IMR-90 (cell line): ENCODE data around the gene PDZRN3. TPM values are rescaled to one million over a fixed set of nuclear protein-coding genes. Genes with fewer than 3 reads are reported as not detected.

ENCODE experiments used
- ATAC-seq: fragments of 200-7000 bp; cut with Tn5 transposase; 2 replicates; pipeline ENCODE4 v1.9.1; 2020; ENCODE audit warnings: low read depth, mild to moderate bottlenecking, moderate library complexity
- BruUV-seq: library from RNA; stranded (reverse); fragments of 400-500 nt; replicated peaks from 2 replicates; lab custom pipeline; 2021; lab: Mats Ljungman, UMichigan
- CTCF ChIA-PET: fragments of 300-600 bp; formaldehyde crosslinking; extraction: SDS; loops from one replicate; lab custom pipeline; 2021; ENCODE audit warnings: antibody characterized with exemption; lab: Yijun Ruan, JAX
- POLR2A ChIA-PET: fragments of 300-600 bp; sonication (Branson Sonifier 250); formaldehyde crosslinking; loops from one replicate; lab custom pipeline; 2022; ENCODE audit warnings: antibody characterized with exemption; ENCODE audit not compliant: unreplicated experiment; lab: Charles Lee
- DNase-seq: peaks from one replicate; pipeline ENCODE4 v3.0.0; 2013
- H2AFZ ChIP-seq: replicated peaks from 2 replicates; pipeline ENCODE3; 2013; ENCODE audit warnings: low read length, mild to moderate bottlenecking; ENCODE audit not compliant: poor library complexity
- H2AK5ac ChIP-seq: 2 replicates; pipeline ENCODE4 v1.6.1; 2013; ENCODE audit warnings: low read depth, low read length, inconsistent platforms
- H2AK9ac ChIP-seq: replicated peaks from 2 replicates; pipeline ENCODE3; 2013; ENCODE audit warnings: mild to moderate bottlenecking, low read depth, low read length, moderate library complexity; ENCODE audit not compliant: poor library complexity
- H2BK120ac ChIP-seq: 2 replicates; pipeline ENCODE4 v1.6.1; 2013; ENCODE audit warnings: low read depth, low read length, inconsistent platforms
- H2BK15ac ChIP-seq: 3 replicates; pipeline ENCODE4 v1.6.1; 2013; ENCODE audit warnings: low read depth, low read length, inconsistent platforms
- H2BK20ac ChIP-seq: 2 replicates; pipeline ENCODE4 v1.6.1; 2013; ENCODE audit warnings: low read depth, mild to moderate bottlenecking, inconsistent platforms, low read length, moderate library complexity
- H2BK5ac ChIP-seq: 2 replicates; pipeline ENCODE4 v1.6.1; 2013; ENCODE audit warnings: mild to moderate bottlenecking, low read depth, low read length, inconsistent platforms; ENCODE audit not compliant: poor library complexity, severe bottlenecking
- H3K14ac ChIP-seq: replicated peaks from 2 replicates; pipeline ENCODE4 v1.6.1; 2013; ENCODE audit warnings: low read depth, low read length, inconsistent platforms
- H3K18ac ChIP-seq: 2 replicates; pipeline ENCODE4 v1.6.1; 2013; ENCODE audit warnings: low read depth, low read length, control low read depth
- H3K23ac ChIP-seq: 2 replicates; pipeline ENCODE4 v1.6.1; 2013; ENCODE audit warnings: low read depth, low read length, inconsistent platforms
- H3K27ac ChIP-seq: 2 replicates; pipeline ENCODE4 v1.5.1; 2013; ENCODE audit warnings: mild to moderate bottlenecking, control low read depth, low read length; ENCODE audit not compliant: insufficient read depth
- H3K27me3 ChIP-seq: 2 replicates; pipeline ENCODE4 v1.6.1; 2013; ENCODE audit warnings: low read length; ENCODE audit not compliant: control insufficient read depth, insufficient read depth
- H3K36me3 ChIP-seq: 2 replicates; pipeline ENCODE4 v1.6.1; 2013; ENCODE audit warnings: low read length, mixed read lengths; ENCODE audit not compliant: control insufficient read depth, insufficient read depth
- H3K4ac ChIP-seq: 2 replicates; pipeline ENCODE4 v1.6.1; 2013; ENCODE audit warnings: low read depth, low read length, inconsistent platforms
- H3K4me1 ChIP-seq: 2 replicates; pipeline ENCODE4 v1.6.1; 2013; ENCODE audit warnings: low read length, mixed read lengths; ENCODE audit not compliant: control insufficient read depth, insufficient read depth
- H3K4me2 ChIP-seq: 2 replicates; pipeline ENCODE4 v1.6.1; 2013; ENCODE audit warnings: low read depth, mild to moderate bottlenecking, control low read depth, low read length, moderate library complexity
- H3K4me3 ChIP-seq: 2 replicates; pipeline ENCODE4 v1.5.1; 2013; ENCODE audit warnings: low read depth, mild to moderate bottlenecking, control low read depth, low read length, moderate library complexity; ENCODE audit not compliant: insufficient read depth
- H3K56ac ChIP-seq: 2 replicates; pipeline ENCODE4 v1.6.1; 2013; ENCODE audit warnings: low read length, inconsistent platforms; ENCODE audit not compliant: insufficient read depth; ENCODE audit errors: extremely low read depth
- H3K79me1 ChIP-seq, 2 experiments: 2 replicates each; pipeline ENCODE4 v1.6.1; 2013; ENCODE audit warnings: low read length in 2 of 2, inconsistent platforms in 1 of 2, low read depth in 1 of 2
- H3K9ac ChIP-seq: 2 replicates; pipeline ENCODE4 v1.6.1; 2013; ENCODE audit warnings: low read depth, low read length, control low read depth
- H3K9me1 ChIP-seq: 2 replicates; pipeline ENCODE4 v1.6.1; 2013; ENCODE audit warnings: low read length, inconsistent platforms; ENCODE audit not compliant: insufficient read depth
- H3K9me3 ChIP-seq: 2 replicates; pipeline ENCODE4 v1.6.1; 2013; ENCODE audit warnings: low read length; ENCODE audit not compliant: control insufficient read depth, insufficient read depth
- H4K20me1 ChIP-seq: 2 replicates; pipeline ENCODE4 v1.6.1; 2013; ENCODE audit warnings: low read length, inconsistent platforms; ENCODE audit not compliant: insufficient read depth
- H4K5ac ChIP-seq: 2 replicates; pipeline ENCODE4 v1.6.1; 2013; ENCODE audit warnings: mild to moderate bottlenecking, low read depth, low read length, control low read depth
- H4K8ac ChIP-seq, 2 experiments: 2 replicates each; pipeline ENCODE4 v1.6.1; 2013; ENCODE audit warnings: low read depth in 2 of 2, low read length in 2 of 2, control low read depth in 1 of 2, inconsistent platforms in 1 of 2
- H4K91ac ChIP-seq: 2 replicates; pipeline ENCODE4 v1.6.1; 2013; ENCODE audit warnings: low read depth, low read length, inconsistent platforms; ENCODE audit not compliant: insufficient read depth
- CTCF ChIP-seq: conservative IDR thresholded peaks from 2 replicates; pipeline ENCODE4 v1.5.1; 2012; ENCODE audit warnings: mild to moderate bottlenecking, low read depth, low read length, improper control_type of control experiment
- ELK1 ChIP-seq: fragments of 150-350 bp; IDR thresholded peaks from 2 replicates; pipeline ENCODE4 v1.6.1; 2016; ENCODE audit warnings: low read depth, mild to moderate bottlenecking, low read length, moderate library complexity, borderline replicate concordance
- NFE2L2 ChIP-seq: fragments of 150-350 bp; IDR thresholded peaks from 2 replicates; pipeline ENCODE4 v1.6.1; 2016; ENCODE audit warnings: low read depth, mild to moderate bottlenecking, low read length
- POLR2A ChIP-seq: IDR thresholded peaks from 2 replicates; pipeline ENCODE4 v1.6.1; 2012; ENCODE audit warnings: mild to moderate bottlenecking, low read depth, low read length
- RAD21 ChIP-seq: IDR thresholded peaks from 2 replicates; pipeline ENCODE4 v1.6.1; 2012; ENCODE audit warnings: low read length, improper control_type of control experiment
- RCOR1 ChIP-seq: IDR thresholded peaks from 2 replicates; pipeline ENCODE4 v1.6.1; 2012; ENCODE audit warnings: mild to moderate bottlenecking, low read length, improper control_type of control experiment; ENCODE audit not compliant: insufficient replicate concordance
- SMC3 ChIP-seq: fragments of 150-350 bp; IDR thresholded peaks from 2 replicates; pipeline ENCODE4 v1.6.1; 2016; ENCODE audit warnings: low read depth, mild to moderate bottlenecking, antibody characterized with exemption, low read length, moderate library complexity
- WGBS, 2 experiments: methylation state at CpG; one replicate each; pipeline versions ENCODE4 v1.1.5 to v1.1.7; 2013; ENCODE audit warnings: missing lambda C conversion rate in 2 of 2; ENCODE audit not compliant: insufficient read length in 1 of 2; ENCODE audit errors: extremely low coverage in 2 of 2; 5-methylcytosine and 5-hydroxymethylcytosine counted together
- dilution Hi-C: fragments of 300-500 bp; cut with HindIII; formaldehyde crosslinking; loops from one replicate; pipeline ENCODE4 v1.14.3; 2018; ENCODE audit warnings: low sequenced_read_pairs; ENCODE audit not compliant: unreplicated experiment
- in situ Hi-C: fragments of 300-500 bp; cut with MboI; formaldehyde crosslinking; loops from 3 replicates; pipeline ENCODE4 v1.14.3; 2019; ENCODE audit warnings: low sequenced_read_pairs, inconsistent platforms, mixed read lengths
- intact Hi-C: fragments of 100-400 bp; cut with micrococcal nuclease; formaldehyde crosslinking; loops from 2 replicates; pipeline ENCODE4 v1.10.0; 2022
- polyA plus RNA-seq, 3 experiments: library from polyadenylated mRNA; depleted of rRNA; stranded (reverse); fragments of >200 nt; gene quantifications; 2 replicates each; pipeline ENCODE4 v1.2.3, GENCODE V29; 2012; ENCODE audit warnings: low replicate concordance in 1 of 3
- total RNA-seq: library from RNA; depleted of rRNA; stranded (reverse); fragments of >200 nt; gene quantifications from 2 replicates; pipeline ENCODE4 v1.2.3, GENCODE V29; 2012

Gene PDZRN3
- total and polyA plus RNA-seq, 2 of the 4 experiments (the other 2 are of a cell fraction), result 9.4 to 17.0 TPM

- DNase-seq (no peak), ATAC-seq (no peak)
- H4K5ac ChIP-seq, result no peak overlapping the region
- no peak overlapping the region for H2AFZ ChIP-seq
- H2BK15ac ChIP-seq, result no peak overlapping the region
- H3K79me1 ChIP-seq, result peaks cover 6 to 11% of the 10 kb centered on the region in 2 experiments; a peak in 3 of 4 replicates
- no peaks in the 10 kb centered on the region; the same call in 1 of the 2 replicates for H3K36me3 ChIP-seq
- in situ Hi-C loops, result loop anchor here (25.0 kb wide), 1 partner anchor 89 kb away; the partner anchor contains the start of gene PDZRN3
- H3K14ac ChIP-seq, result no peak overlapping the region
- H3K23ac ChIP-seq, result no peak overlapping the region
- BruUV-seq, result no TSS peak
- H4K8ac ChIP-seq, result no peak overlapping the region
- no peak overlapping the region for H3K27ac ChIP-seq
- H3K4ac ChIP-seq, result no peak overlapping the region
- H3K4me1 ChIP-seq, result peaks cover 10% of the 10 kb centered on the region; the same call in 1 of the 2 replicates
- no peak overlapping the region for H2BK120ac ChIP-seq
- TF ChIP-seq POLR2A (no peak), NFE2L2 (no peak), RCOR1 (no peak), SMC3 (no peak), CTCF (no peak), ELK1 (no peak), RAD21 (no peak)
- no peak overlapping the region for H3K18ac ChIP-seq
- H4K91ac ChIP-seq, result no peak overlapping the region
- ChIA-PET POLR2A (no interaction called here), CTCF (no interaction called here)
- peaks cover 3% of the 10 kb centered on the region; the same call in 1 of the 2 replicates for H3K9me1 ChIP-seq
- WGBS, 2 experiments, result no CpG with 5 or more reads among the region's 2 CpGs
- H2BK20ac ChIP-seq, result no peak overlapping the region
- no peak overlapping the region for H2BK5ac ChIP-seq
- H4K20me1 ChIP-seq, result no peaks in the 10 kb centered on the region
- intact Hi-C loops, result no loop called here
- dilution Hi-C loops, result loop anchor here (25.0 kb wide), 1 partner anchor 89 kb away; the partner anchor contains the start of gene PDZRN3
- no peaks in the 10 kb centered on the region for H3K9me3 ChIP-seq
- H3K56ac ChIP-seq, result no peak overlapping the region
- no peak overlapping the region for H2AK5ac ChIP-seq
- no peak overlapping the region for H3K9ac ChIP-seq
- H3K4me2 ChIP-seq, result no peak overlapping the region
- no peaks in the 10 kb centered on the region for H3K27me3 ChIP-seq
- no peak overlapping the region for H3K4me3 ChIP-seq
- H2AK9ac ChIP-seq, result no peak overlapping the region
These were observed 101.1 kb downstream of the PDZRN3 start for GRCh38 chr3:73523661-73524060.
